Measurements from ENCODE around the gene PSME3IP1. TPM values are rescaled to one million over a fixed set of nuclear protein-coding genes. Genes with fewer than 3 reads are reported as not detected.

The PSME3IP1 gene
- total and polyA plus RNA-seq, 2 donors from 2014 or later = 79.1 to 84.6 TPM

DNA sequence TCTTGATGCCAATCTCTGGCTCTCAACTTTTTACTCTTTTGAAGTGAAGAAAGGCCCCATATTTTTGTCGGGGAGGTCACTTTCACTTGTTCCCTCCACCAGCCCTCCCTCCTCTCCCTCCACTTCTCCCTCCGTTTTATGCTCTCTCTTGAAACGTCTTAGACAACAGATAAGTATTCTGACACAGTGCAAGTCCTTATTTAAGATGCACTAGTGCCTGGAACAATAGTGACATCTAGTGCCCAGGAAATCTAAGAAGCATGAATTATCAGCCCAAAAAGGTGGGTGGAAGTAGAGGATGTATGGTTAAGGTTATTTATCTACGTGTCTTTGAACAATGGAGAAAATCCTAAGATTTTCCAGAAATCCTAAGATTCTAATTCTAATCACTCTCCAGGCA is 17.9 kb downstream of the PSME3IP1 start:
- Histone ChIP-seq H3K27ac (ENCODE audit: low read depth in 2 of 2, low read length in 2 of 2) (no peak overlapping the region), H3K36me3 (ENCODE audit: control insufficient read depth in 2 of 3, insufficient read depth in 3 of 3, low read length in 3 of 3) (peaks cover 4 to 51% (median 27%) of the 10 kb centered on the region in 3 donors), H3K9me3 (ENCODE audit: control insufficient read depth in 2 of 3, insufficient read depth in 1 of 3, low read length in 3 of 3) (no peaks in the 10 kb centered on the region), H3K4me3 (ENCODE audit: low read length in 3 of 3) (no peak overlapping the region), H3K27me3 (ENCODE audit: control insufficient read depth, insufficient read depth, low read length) (no peaks in the 10 kb centered on the region), H3K9ac (ENCODE audit: low read length in 3 of 3) (no peak overlapping the region), H3K4me1 (ENCODE audit: control insufficient read depth in 2 of 3, insufficient read depth in 2 of 3, low read depth in 1 of 3, low read length in 3 of 3) (peaks cover 5 to 7% (median 5%) of the 10 kb centered on the region in 3 donors)
- DNase-seq (peak in 2 of 5 donors; percentile 78 to 87), FAIRE-seq (peak; percentile 56)
- TF ChIP-seq, protein P1, sequence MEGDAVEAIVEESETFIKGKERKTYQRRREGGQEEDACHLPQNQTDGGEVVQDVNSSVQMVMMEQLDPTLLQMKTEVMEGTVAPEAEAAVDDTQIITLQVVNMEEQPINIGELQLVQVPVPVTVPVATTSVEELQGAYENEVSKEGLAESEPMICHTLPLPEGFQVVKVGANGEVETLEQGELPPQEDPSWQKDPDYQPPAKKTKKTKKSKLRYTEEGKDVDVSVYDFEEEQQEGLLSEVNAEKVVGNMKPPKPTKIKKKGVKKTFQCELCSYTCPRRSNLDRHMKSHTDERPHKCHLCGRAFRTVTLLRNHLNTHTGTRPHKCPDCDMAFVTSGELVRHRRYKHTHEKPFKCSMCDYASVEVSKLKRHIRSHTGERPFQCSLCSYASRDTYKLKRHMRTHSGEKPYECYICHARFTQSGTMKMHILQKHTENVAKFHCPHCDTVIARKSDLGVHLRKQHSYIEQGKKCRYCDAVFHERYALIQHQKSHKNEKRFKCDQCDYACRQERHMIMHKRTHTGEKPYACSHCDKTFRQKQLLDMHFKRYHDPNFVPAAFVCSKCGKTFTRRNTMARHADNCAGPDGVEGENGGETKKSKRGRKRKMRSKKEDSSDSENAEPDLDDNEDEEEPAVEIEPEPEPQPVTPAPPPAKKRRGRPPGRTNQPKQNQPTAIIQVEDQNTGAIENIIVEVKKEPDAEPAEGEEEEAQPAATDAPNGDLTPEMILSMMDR (IDR thresholded peaks at IDR 0.05; ENCODE audit: borderline replicate concordance, extremely low read depth, insufficient read depth) = peak; percentile 63
- intact Hi-C loops (cut with DNase I) = loop anchor here (5.0 kb wide), 1 partner anchor 81 kb away; no protein-coding TSS in a partner anchor

DNA sequence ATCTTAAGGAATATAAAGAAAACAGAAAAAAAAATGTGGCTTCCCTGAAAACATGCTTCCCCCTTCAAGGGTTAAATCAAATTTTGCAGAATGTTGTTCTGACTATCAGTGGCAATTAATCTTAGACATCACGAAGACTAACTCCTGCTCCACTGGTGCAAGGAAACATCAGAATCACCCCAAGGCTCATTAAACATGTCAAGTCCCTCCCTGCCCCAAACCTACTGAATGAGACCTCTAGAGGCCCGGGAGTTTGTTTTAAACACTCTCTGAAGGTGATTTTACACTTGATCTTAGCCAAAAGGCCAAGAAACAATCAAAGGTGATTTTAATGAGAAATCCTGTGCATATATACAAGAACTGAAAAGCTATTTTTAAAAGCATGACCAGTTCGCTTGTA is 18.3 kb downstream of the PSME3IP1 start:
- intact Hi-C loops (cut with DNase I) = loop anchor here (5.0 kb wide), 1 partner anchor 80 kb away; no protein-coding TSS in a partner anchor
- TF ChIP-seq, protein P1 (IDR thresholded peaks at IDR 0.05; ENCODE audit: borderline replicate concordance, extremely low read depth, insufficient read depth) = no peak
- FAIRE-seq (no peak), DNase-seq (peak in 3 of 5 donors; percentile 50 to 89 (median 87))
- Histone ChIP-seq H3K27me3 (ENCODE audit: control insufficient read depth, insufficient read depth, low read length) (no peaks in the 10 kb centered on the region), H3K36me3 (ENCODE audit: control insufficient read depth in 2 of 3, insufficient read depth in 3 of 3, low read length in 3 of 3) (peaks cover 4 to 48% (median 25%) of the 10 kb centered on the region in 3 donors), H3K9me3 (ENCODE audit: control insufficient read depth in 2 of 3, insufficient read depth in 1 of 3, low read length in 3 of 3) (no peaks in the 10 kb centered on the region), H3K9ac (ENCODE audit: low read length in 3 of 3) (no peak overlapping the region), H3K4me3 (ENCODE audit: low read length in 3 of 3) (no peak overlapping the region), H3K4me1 (ENCODE audit: control insufficient read depth in 2 of 3, insufficient read depth in 2 of 3, low read depth in 1 of 3, low read length in 3 of 3) (peaks cover 5 to 7% (median 5%) of the 10 kb centered on the region in 3 donors), H3K27ac (ENCODE audit: low read depth in 2 of 2, low read length in 2 of 2) (no peak overlapping the region)

DNA sequence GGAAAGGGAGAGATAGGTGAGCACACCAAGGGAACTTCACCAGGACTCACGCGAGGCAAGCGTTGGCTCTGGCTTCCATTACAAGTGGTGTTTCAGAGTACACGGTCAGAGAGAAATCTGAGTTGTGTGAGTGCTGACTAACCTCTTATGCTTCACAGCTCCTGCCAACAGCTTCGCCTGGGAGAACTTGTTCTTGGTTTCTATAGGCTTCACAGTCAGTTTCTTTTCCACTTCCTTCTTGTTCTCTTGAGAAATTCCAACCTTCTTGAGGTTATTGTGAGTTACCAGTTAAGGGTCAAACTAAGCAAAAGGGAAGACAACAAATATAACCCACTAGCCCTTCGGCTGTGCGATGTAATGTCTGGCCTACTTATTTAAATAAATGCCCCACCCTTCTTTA is 18.9 kb downstream of the PSME3IP1 start:
- Histone ChIP-seq H3K4me1 (ENCODE audit: control insufficient read depth in 2 of 3, insufficient read depth in 2 of 3, low read depth in 1 of 3, low read length in 3 of 3) (peaks cover 5 to 7% (median 5%) of the 10 kb centered on the region in 3 donors), H3K9ac (ENCODE audit: low read length in 3 of 3) (no peak overlapping the region), H3K27me3 (ENCODE audit: control insufficient read depth, insufficient read depth, low read length) (no peaks in the 10 kb centered on the region), H3K27ac (ENCODE audit: low read depth in 2 of 2, low read length in 2 of 2) (no peak overlapping the region), H3K4me3 (ENCODE audit: low read length in 3 of 3) (no peak overlapping the region), H3K36me3 (ENCODE audit: control insufficient read depth in 2 of 3, insufficient read depth in 3 of 3, low read length in 3 of 3) (peaks cover 4 to 46% (median 21%) of the 10 kb centered on the region in 3 donors), H3K9me3 (ENCODE audit: control insufficient read depth in 2 of 3, insufficient read depth in 1 of 3, low read length in 3 of 3) (no peaks in the 10 kb centered on the region)
- DNase-seq (peak in 2 of 5 donors; percentile 51 to 55), FAIRE-seq (no peak)
- TF ChIP-seq, protein P1 (IDR thresholded peaks at IDR 0.05; ENCODE audit: borderline replicate concordance, extremely low read depth, insufficient read depth) = no peak
- intact Hi-C loops (cut with DNase I) = loop anchor here (5.0 kb wide), 1 partner anchor 80 kb away; no protein-coding TSS in a partner anchor

Measured in kidney (tissue), 14 donors.